Measurements from ENCODE around the gene CMSS1.

CMSS1 gene

DNA sequence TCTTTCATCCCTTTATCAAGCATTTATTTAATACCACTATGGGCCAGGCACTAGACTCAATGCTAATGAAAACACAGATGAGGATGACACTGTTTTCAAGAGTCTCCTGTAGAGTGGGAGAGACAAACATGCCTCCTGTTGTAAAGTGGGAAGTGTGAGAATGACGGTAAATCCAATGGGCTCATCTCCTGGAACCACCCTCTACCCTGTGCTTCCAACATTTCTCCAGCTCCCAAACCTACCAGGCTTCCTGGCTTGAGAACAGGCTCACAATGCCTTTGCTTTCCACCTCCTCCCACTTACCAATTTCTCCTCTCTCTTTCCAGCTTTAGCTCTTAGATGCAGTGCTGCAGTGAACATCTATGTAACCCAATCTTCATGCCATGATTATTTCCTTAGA is 389.0 kb downstream of the CMSS1 start:
- H3K4me3 ChIP-seq (ENCODE audit: low read length) = no peak overlapping the region
- TF ChIP-seq, protein P1, sequence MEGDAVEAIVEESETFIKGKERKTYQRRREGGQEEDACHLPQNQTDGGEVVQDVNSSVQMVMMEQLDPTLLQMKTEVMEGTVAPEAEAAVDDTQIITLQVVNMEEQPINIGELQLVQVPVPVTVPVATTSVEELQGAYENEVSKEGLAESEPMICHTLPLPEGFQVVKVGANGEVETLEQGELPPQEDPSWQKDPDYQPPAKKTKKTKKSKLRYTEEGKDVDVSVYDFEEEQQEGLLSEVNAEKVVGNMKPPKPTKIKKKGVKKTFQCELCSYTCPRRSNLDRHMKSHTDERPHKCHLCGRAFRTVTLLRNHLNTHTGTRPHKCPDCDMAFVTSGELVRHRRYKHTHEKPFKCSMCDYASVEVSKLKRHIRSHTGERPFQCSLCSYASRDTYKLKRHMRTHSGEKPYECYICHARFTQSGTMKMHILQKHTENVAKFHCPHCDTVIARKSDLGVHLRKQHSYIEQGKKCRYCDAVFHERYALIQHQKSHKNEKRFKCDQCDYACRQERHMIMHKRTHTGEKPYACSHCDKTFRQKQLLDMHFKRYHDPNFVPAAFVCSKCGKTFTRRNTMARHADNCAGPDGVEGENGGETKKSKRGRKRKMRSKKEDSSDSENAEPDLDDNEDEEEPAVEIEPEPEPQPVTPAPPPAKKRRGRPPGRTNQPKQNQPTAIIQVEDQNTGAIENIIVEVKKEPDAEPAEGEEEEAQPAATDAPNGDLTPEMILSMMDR (conservative IDR thresholded peaks at IDR 0.05; ENCODE audit: low read depth, low read length) = no peak
- no peak for DNase-seq (ENCODE audit: low read depth)

DNA sequence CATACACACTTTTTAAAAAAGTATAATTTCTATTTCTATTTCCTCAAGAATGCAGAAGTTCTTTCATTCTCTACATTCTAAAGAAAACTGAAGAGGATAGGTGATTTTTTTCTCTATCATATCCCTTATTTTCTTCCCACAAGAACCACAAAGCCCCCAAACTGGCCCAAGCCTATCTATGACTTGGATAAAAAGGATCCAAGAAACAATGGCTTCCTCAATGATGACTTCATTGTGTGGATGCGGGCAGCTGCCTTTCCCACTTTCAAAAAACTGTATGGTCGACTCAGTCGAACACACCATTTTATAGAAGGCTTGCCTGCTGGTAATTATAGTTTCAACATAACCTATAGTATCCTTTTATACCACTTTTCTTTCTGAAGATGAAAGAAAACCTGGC is 390.2 kb downstream of the CMSS1 start:
- H3K4me3 ChIP-seq (ENCODE audit: low read length) = no peak overlapping the region
- DNase-seq (ENCODE audit: low read depth) = no peak
- TF ChIP-seq, protein P1 (conservative IDR thresholded peaks at IDR 0.05; ENCODE audit: low read depth, low read length) = no peak

DNA sequence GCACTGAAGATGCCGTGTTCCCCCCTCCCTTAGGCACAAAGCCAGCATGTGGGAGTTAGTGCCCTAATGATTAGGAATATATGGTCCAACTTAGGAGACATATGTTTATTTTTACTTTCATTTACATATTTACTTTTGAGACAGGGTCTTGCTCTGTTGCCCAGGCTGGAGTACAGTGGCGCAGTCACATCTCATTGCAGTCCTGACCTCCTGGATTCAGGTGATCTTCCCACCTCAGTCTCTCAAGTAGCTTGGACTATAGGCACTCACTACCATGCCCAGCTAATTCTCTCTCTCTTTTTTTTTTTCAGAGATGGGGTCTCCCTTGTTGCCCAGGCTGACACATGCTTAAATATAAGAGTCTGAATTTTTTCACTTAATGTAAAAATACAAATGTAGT is 391.5 kb downstream of the CMSS1 start:
- no peak for DNase-seq (ENCODE audit: low read depth)
- no peak overlapping the region for H3K4me3 ChIP-seq (ENCODE audit: low read length)
- TF ChIP-seq, protein P1 (conservative IDR thresholded peaks at IDR 0.05; ENCODE audit: low read depth, low read length) = no peak

- no peak overlapping the region for H3K4me3 ChIP-seq (ENCODE audit: low read length)
- DNase-seq (ENCODE audit: low read depth) = no peak
- TF ChIP-seq, protein P1 (conservative IDR thresholded peaks at IDR 0.05; ENCODE audit: low read depth, low read length) = no peak
Observed at GRCh38 chr3:100209948-100210771, 392.5 kb downstream of the CMSS1 start.

- TF ChIP-seq, protein P1 (conservative IDR thresholded peaks at IDR 0.05; ENCODE audit: low read depth, low read length) = no peak
- H3K4me3 ChIP-seq (ENCODE audit: low read length) = no peak overlapping the region
- no peak for DNase-seq (ENCODE audit: low read depth)
Observed at GRCh38 chr3:100210772-100211135, 393.1 kb downstream of the CMSS1 start.

GRCh38 chr3:100213891-100214573 is 396.4 kb downstream of the CMSS1 start:
- DNase-seq (ENCODE audit: low read depth) = no peak
- no peak overlapping the region for H3K4me3 ChIP-seq (ENCODE audit: low read length)
- TF ChIP-seq, protein P1 (conservative IDR thresholded peaks at IDR 0.05; ENCODE audit: low read depth, low read length) = no peak

DNA sequence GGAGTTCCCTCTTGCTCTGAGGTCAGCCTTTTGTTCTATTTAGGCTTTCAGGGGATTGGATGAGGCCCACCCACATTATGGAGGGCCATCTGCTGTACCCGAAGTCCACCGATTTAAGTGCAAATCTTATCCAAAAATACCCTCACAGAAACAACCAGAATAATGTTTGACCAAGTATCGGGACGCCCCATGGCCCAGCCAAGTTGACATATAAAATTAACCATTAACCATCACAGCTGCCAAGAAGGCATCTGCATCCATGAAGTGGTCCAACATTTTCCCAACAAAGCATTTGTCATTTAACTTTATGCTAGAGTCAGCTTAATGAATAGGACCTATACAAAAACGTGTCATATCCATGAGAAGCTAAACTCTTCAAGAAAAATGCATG is 396.9 kb downstream of the CMSS1 start:
- DNase-seq (ENCODE audit: low read depth) = no peak
- no peak overlapping the region for H3K4me3 ChIP-seq (ENCODE audit: low read length)
- TF ChIP-seq, protein P1 (conservative IDR thresholded peaks at IDR 0.05; ENCODE audit: low read depth, low read length) = no peak
